HUES48 (cell line): Measurements from ENCODE around the gene METAP2.
"Not testable (repeated sequence)": the region's sequence is repeated elsewhere in the genome, so short reads cannot be mapped to it uniquely, and the experiment has no call there.

Experiments
- H3K27ac ChIP-seq: one replicate; pipeline ENCODE4 v1.7.0; 2013; ENCODE audit warnings: low read depth, low read length, inconsistent platforms
- H3K27me3 ChIP-seq: 2 replicates; pipeline ENCODE4 v1.6.1; 2013; ENCODE audit warnings: mild to moderate bottlenecking, low read length; ENCODE audit not compliant: control insufficient read depth, insufficient read depth
- H3K36me3 ChIP-seq: 2 replicates; pipeline ENCODE4 v1.6.1; 2013; ENCODE audit warnings: low read length; ENCODE audit not compliant: control insufficient read depth, insufficient read depth
- H3K4me1 ChIP-seq: 2 replicates; pipeline ENCODE4 v1.6.1; 2013; ENCODE audit warnings: mild to moderate bottlenecking, low read length; ENCODE audit not compliant: control insufficient read depth, insufficient read depth
- H3K4me3 ChIP-seq: 2 replicates; pipeline ENCODE4 v1.5.1; 2013; ENCODE audit warnings: mild to moderate bottlenecking, low read depth, low read length
- H3K9ac ChIP-seq: 2 replicates; pipeline ENCODE4 v1.6.1; 2013; ENCODE audit warnings: mild to moderate bottlenecking, low read depth, low read length, moderate library complexity
- H3K9me3 ChIP-seq: 2 replicates; pipeline ENCODE4 v1.6.1; 2013; ENCODE audit warnings: low read length; ENCODE audit not compliant: control insufficient read depth, insufficient read depth

METAP2 gene

DNA sequence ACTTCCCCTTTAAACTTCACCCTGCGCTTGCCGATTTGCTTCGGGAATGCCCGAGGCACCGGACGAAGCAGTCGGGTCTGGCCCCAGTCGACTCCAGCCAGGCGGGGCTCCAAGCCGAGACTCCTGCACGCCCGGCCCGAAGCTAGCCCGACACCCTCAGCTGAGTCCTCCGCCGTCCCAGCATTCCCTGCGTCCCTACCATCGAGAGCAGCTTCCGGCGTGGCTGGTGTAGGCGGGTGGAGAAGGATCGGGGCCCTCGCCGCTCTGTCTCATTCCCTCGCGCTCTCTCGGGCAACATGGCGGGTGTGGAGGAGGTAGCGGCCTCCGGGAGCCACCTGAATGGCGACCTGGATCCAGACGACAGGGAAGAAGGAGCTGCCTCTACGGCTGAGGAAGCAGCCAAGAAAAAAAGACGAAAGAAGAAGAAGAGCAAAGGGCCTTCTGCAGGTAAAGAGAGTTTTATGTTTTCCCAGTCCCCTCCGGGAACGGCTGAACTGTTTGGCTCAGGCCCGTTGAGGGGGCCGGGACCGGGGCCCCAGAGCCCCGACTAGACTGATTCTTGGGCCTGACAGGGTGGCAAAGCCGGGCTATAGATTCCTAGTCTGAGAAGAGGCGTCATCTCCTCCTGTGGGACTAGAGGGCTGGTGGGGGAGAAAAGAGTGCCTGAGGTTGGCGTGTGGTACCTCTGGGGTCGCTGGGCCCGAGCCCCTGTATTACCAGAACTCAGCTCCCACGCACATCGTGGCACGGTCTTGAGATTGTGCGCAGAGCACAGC, at the start of gene METAP2:
METAP2 (plus strand) TSS at position 269 of the 776 bp plus-strand sequence; CDS start at position 297, 28 bp downstream.
- Histone ChIP-seq H3K4me1 (peaks cover 4% of the 10 kb centered on the region; the same call in 1 of the 2 replicates), H3K36me3 (peaks cover 33% of the 10 kb centered on the region), H3K27ac (peak within 1 kb of the TSS; percentile 76)

DNA sequence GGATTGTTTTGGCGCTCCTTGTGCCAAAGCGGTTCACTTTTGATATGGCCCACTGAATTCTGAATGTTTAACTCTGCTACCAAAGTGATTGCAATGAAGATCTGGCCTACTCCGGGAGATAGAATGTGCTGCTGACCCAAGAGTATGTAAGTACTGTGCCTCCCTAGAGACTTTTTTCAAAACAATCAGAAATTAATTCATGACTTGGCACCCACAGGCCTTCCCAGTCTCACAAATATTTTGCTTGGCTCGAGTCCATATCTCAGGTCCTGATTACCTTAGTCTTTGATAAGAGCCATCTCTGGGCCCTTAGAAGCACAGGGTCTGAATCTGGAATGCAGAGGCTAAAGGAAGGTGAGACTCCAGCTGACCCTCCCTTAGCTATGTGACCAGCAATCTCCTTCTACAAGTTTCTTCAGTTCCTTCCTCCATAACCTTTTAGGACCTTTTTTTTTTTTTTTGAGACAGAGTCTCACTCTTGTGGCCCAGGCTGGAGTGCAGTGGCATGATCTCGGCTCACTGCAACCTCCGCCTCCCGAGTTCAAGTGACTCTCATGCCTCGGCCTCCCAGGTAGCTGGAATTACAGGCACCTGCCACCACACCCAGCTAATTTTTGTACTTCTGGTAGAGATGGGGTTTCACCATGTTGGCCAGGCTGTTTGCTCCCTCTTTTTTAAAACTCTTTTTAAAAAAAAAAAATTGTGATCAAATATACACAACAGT, 49.5 kb upstream of the METAP2 start:
- no peak overlapping the region for H3K9ac ChIP-seq
- H3K9me3 ChIP-seq, result no peaks in the 10 kb centered on the region
- H3K27ac ChIP-seq, result no peak overlapping the region
- no peak overlapping the region for H3K4me3 ChIP-seq
- H3K36me3 ChIP-seq, result no peaks in the 10 kb centered on the region
- no peaks in the 10 kb centered on the region for H3K4me1 ChIP-seq
- no peaks in the 10 kb centered on the region for H3K27me3 ChIP-seq

More for the DNA sequence above, at the start of gene METAP2:
- H3K9me3 ChIP-seq, result no peaks in the 10 kb centered on the region
- H3K4me3 ChIP-seq, result peak within 1 kb of the TSS; percentile 98
- peak within 1 kb of the TSS; percentile 96 for H3K9ac ChIP-seq
- no peaks in the 10 kb centered on the region for H3K27me3 ChIP-seq

DNA sequence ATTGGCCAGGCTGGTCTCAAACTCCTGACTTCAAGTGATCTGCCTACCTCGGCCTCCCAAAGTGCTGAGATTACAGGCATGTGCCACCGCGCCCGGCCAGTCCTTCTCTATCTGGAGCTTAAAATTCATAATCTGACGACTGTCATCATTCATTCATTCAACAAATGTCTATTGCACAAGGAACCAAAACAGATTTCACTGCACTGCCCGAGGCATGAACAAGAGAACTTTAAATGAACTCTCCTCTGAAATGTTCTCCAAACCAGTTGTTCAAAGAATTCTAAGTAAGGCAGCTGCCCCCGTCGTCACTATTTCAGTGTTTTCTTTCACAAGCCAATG, 44.8 kb upstream of the METAP2 start:
- no peaks in the 10 kb centered on the region for H3K36me3 ChIP-seq
- no peak overlapping the region for H3K9ac ChIP-seq
- no peaks in the 10 kb centered on the region for H3K4me1 ChIP-seq
- no peaks in the 10 kb centered on the region for H3K27me3 ChIP-seq
- H3K4me3 ChIP-seq, result no peak overlapping the region
- no peaks in the 10 kb centered on the region for H3K9me3 ChIP-seq
- no peak overlapping the region for H3K27ac ChIP-seq

DNA sequence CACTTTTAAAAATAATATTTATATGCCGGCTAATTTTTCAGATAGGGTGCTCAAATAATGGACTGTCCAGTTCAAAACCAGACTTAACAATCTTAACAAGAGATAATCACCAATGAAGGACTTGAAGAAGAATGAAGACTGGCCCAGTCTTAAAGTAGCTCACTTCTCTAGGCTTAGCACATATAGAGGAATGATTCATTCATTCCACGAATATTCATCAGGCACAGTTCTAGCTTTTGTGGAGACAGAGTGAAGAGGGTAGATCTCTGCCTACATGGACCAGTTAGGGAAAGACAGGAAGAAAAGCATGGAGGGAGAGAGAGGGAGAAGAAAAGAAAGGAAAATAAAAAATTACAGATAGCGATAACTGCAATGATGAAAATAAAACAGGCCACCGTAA, 42.8 kb upstream of the METAP2 start:
- H3K9ac ChIP-seq, result no peak overlapping the region
- no peaks in the 10 kb centered on the region for H3K27me3 ChIP-seq
- no peak overlapping the region for H3K27ac ChIP-seq
- H3K9me3 ChIP-seq, result no peaks in the 10 kb centered on the region
- no peaks in the 10 kb centered on the region for H3K4me1 ChIP-seq
- H3K4me3 ChIP-seq, result no peak overlapping the region
- no peaks in the 10 kb centered on the region for H3K36me3 ChIP-seq

DNA sequence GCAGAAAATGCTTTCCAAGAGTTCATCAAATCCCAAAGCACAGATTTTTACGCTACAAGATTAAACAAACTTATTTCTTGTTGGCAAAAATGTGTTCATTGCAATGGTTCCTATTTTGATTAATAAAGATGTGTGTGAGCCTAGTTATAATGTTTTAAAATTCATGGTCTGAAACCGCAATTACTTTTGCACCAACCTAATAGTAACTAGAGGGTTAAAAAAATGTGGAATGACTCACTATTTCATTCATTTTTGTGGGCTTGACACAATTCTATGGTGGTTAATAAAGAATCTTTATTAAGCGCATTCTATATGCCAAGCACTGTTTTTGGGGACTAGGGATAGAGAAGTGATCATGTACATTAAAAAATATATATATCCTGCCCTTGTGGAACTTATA, 38.6 kb upstream of the METAP2 start:
- Histone ChIP-seq H3K27me3 (no peaks in the 10 kb centered on the region), H3K9ac (no peak overlapping the region), H3K9me3 (no peaks in the 10 kb centered on the region), H3K4me3 (no peak overlapping the region), H3K27ac (no peak overlapping the region), H3K36me3 (no peaks in the 10 kb centered on the region), H3K4me1 (no peaks in the 10 kb centered on the region)

DNA sequence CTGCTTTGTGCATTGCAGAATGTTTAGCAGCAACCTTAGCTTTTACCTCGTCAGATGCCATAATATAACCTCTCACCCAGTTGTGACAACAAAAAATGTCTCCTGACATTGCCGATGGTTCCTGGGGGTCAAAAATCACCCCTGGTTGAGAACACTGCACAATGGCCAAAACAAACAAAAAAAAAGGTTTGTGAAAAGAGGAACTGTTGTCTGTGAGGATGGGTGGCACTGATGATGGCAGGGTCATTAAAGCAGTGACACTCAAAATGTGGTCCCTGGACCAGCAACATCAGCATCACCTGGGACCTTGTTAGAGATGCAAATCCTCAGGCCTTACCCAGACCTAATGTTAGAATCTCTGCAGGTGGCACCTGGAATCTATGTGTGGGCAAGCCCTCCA, 36.4 kb upstream of the METAP2 start:
- Histone ChIP-seq H3K36me3 (no peaks in the 10 kb centered on the region), H3K9me3 (no peaks in the 10 kb centered on the region), H3K9ac (no peak overlapping the region), H3K4me3 (no peak overlapping the region), H3K27me3 (no peaks in the 10 kb centered on the region), H3K27ac (no peak overlapping the region), H3K4me1 (no peaks in the 10 kb centered on the region)

DNA sequence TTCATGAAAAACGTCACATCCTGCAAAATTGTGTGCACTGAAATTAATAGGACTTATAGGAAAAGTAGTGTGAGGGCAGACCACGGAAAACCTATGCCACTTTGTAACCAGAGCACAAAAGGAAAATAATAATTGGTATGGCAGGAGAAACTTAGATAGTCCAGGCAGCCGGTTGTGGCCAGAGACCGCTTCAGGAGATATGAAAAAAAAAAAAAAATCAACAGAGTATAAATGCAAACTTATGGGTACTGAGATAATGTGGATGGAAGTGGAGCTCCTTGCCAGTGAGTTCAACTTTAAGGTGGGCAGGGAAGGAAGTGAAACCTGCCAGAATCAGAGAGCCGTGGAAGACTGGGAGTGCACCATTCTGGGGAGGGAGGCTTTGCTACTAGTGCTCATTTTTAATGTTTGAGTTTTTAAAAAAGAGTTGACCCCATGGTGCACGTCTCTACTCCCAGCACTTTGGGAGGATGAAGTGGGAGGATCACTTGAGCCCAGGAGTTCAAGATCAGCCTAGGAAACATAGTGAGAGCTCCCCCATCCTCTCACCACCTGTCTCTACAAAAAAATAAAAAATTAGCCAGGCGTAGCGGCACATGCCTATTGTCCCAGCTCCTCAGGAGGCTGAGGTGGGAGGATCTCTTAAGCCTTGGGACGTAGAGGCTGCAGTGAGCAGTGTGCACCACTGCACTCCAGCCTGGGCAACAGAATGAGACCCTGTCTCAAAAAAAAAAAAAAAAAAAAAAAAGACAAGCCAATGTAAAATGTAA, 34.3 kb upstream of the METAP2 start:
- H3K4me1 ChIP-seq, result peaks cover 9% of the 10 kb centered on the region
- H3K36me3 ChIP-seq, result no peaks in the 10 kb centered on the region
- H3K9me3 ChIP-seq, result no peaks in the 10 kb centered on the region
- H3K27me3 ChIP-seq, result no peaks in the 10 kb centered on the region
- H3K9ac ChIP-seq, result no peak overlapping the region
- H3K27ac ChIP-seq, result no peak overlapping the region
- H3K4me3 ChIP-seq, result no peak overlapping the region

DNA sequence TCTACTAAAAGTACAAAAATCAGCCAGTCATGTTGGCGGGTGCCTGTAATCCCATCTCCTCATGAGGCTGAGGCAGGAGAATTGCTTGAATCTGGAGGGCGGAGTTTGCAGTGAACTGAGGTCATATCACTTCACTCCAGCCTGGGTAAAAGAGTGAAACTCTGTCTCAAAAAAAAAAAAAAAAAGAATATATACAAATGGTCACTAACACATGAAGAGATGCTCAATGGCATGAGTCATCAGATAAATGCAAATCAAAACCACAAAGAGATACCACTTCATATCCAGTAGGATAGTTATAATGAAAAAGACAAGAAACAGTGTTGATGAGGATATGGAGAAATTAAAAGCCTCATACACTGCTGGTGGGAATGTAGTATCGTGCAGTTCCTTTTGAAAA, 33.6 kb upstream of the METAP2 start:
- Histone ChIP-seq H3K9ac (no peak overlapping the region), H3K9me3 (no peaks in the 10 kb centered on the region), H3K4me3 (no peak overlapping the region), H3K36me3 (no peaks in the 10 kb centered on the region), H3K27me3 (no peaks in the 10 kb centered on the region), H3K4me1 (peaks cover 9% of the 10 kb centered on the region), H3K27ac (no peak overlapping the region)

DNA sequence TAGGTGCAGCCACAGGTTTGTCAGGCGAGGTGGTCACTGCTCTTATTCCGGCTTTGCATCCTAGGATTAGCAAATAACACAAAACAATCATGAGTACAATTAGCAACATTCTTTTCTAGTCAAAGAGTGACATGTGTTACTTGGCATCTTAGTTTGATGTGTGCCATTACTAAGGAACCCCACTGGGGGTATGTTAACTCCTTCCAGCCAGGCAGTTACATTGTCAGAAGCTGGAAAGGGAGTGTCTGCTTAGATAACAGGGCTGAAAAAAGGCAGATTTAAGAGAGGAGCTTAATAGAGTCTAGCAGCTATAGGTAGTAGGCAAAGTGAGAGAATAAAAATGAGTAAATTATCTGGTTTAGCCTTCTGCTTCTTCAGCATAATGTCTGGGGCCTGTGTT, 30.5 kb upstream of the METAP2 start:
- Histone ChIP-seq H3K9me3 (no peaks in the 10 kb centered on the region), H3K4me3 (no peak overlapping the region), H3K9ac (no peak overlapping the region), H3K36me3 (no peaks in the 10 kb centered on the region), H3K27me3 (peaks cover 11% of the 10 kb centered on the region), H3K4me1 (peaks cover 17% of the 10 kb centered on the region), H3K27ac (peak overlapping the region; percentile 8)

DNA sequence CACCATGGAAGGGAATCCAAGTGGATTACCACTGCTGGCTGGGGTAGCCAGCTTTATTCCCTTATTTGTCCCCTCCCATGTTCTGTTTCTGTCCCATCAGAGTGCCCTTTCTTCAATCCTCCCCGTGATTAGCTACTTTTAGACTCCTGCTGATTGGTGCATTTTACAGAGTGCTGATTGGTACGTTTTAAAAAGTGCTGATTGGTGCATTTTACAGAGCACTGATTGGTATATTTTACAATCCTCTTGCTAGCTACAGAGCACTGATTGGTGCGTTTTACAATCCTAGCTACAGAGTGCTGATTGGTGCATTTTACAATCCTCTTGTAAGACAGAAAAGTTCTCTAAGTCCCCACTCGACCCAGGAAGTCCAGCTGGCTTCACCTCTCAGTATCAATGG, 28.9 kb upstream of the METAP2 start:
- H3K4me3 ChIP-seq, result not testable (repeated sequence)

More for the DNA sequence above, 28.9 kb upstream of the METAP2 start:
- H3K27ac ChIP-seq, H3K9ac ChIP-seq, H3K9me3 ChIP-seq, H3K36me3 ChIP-seq: not testable (repeated sequence)
- H3K27me3 ChIP-seq, result peaks cover 11% of the 10 kb centered on the region
- peaks cover 17% of the 10 kb centered on the region for H3K4me1 ChIP-seq
